A549 (cell line): ENCODE measurements around the gene DNAH1. TPM values are rescaled to one million over a fixed set of nuclear protein-coding genes. Genes with fewer than 3 reads are reported as not detected.

ENCODE experiments used
- ATAC-seq, 2 experiments: fragments of 200-7000 bp in 1 of 2; fragments of >200 bp in 1 of 2; cut with Nextera tagmentation in 1 of 2; cut with Tn5 transposase in 1 of 2; 3 replicates each; pipeline versions ENCODE4 v1.8.0 to v1.9.1; 2018 to 2020; ENCODE audit warnings: mild to moderate bottlenecking in 1 of 2, moderate library complexity in 1 of 2
- CTCF ChIA-PET: fragments of 300-600 bp; sonication (Branson Sonifier 250); formaldehyde crosslinking; extraction: SDS; loops from one replicate; lab custom pipeline; 2021; ENCODE audit warnings: antibody characterized with exemption, inconsistent platforms; lab: Yijun Ruan, JAX
- POLR2A ChIA-PET: fragments of 350-600 bp; formaldehyde crosslinking; extraction: SDS; loops from one replicate; lab custom pipeline; 2021; ENCODE audit warnings: antibody characterized with exemption, inconsistent platforms; lab: Yijun Ruan, JAX
- DNase-seq, 2 experiments: peaks; one replicate each; pipeline versions ENCODE4 v3.0.0 to v3.0.0-alpha.2; 2011 to 2016; ENCODE audit warnings: low read depth in 1 of 2, low spot score in 1 of 2
- FAIRE-seq: peaks from 2 replicates; lab custom pipeline; 2011; peaks lifted over from hg19 to GRCh38; lab: Jason Lieb, UNC
- H3K27ac ChIP-seq, 2 experiments: fragments of >200 bp; sonication (Bioruptor Twin); formaldehyde crosslinking; 3 replicates each; pipeline ENCODE4 v1.5.1; 2016 to 2017
- H3K4me1 ChIP-seq: fragments of >200 bp; sonication (Bioruptor Twin); formaldehyde crosslinking; 3 replicates; pipeline ENCODE4 v1.6.1; 2016
- H3K4me2 ChIP-seq: fragments of >200 bp; sonication (Bioruptor Twin); formaldehyde crosslinking; 3 replicates; pipeline ENCODE4 v1.6.1; 2016
- H3K4me3 ChIP-seq: fragments of >200 bp; sonication (Bioruptor Twin); formaldehyde crosslinking; 3 replicates; pipeline ENCODE4 v1.5.1; 2016
- H3K9me3 ChIP-seq: fragments of >200 bp; sonication (Bioruptor Twin); formaldehyde crosslinking; 3 replicates; pipeline ENCODE4 v1.6.1; 2016
- CBX2 ChIP-seq: fragments of 200-600 bp; sonication (generic); IDR thresholded peaks from 2 replicates; pipeline ENCODE4 v1.6.1; 2016; ENCODE audit warnings: low read depth, mild to moderate bottlenecking, borderline replicate concordance
- CEBPB ChIP-seq, 2 experiments: fragments of >200 bp in 1 of 2; sonication (Bioruptor Twin) in 1 of 2; formaldehyde crosslinking in 1 of 2; IDR thresholded peaks; 2 replicates each; pipeline ENCODE4 v1.6.1; 2012 to 2016
- CTCF ChIP-seq: fragments of >200 bp; sonication (Bioruptor Twin); formaldehyde crosslinking; IDR thresholded peaks from 3 replicates; pipeline ENCODE4 v1.5.1; 2016
- EHMT2 ChIP-seq: fragments of 200-600 bp; sonication (generic); IDR thresholded peaks from 2 replicates; pipeline ENCODE4 v1.6.1; 2016; ENCODE audit warnings: antibody characterized with exemption, low read depth, mild to moderate bottlenecking, moderate library complexity
- ELK1 ChIP-seq: fragments of 150-350 bp; IDR thresholded peaks from 2 replicates; pipeline ENCODE4 v1.6.1; 2014; ENCODE audit warnings: low read depth, mild to moderate bottlenecking, low read length
- ESRRA ChIP-seq: fragments of 150-350 bp; IDR thresholded peaks from 2 replicates; pipeline ENCODE4 v1.6.1; 2014; ENCODE audit warnings: mild to moderate bottlenecking, low read length, borderline replicate concordance
- FOSB ChIP-seq: fragments of 250-450 bp; sonication (Bioruptor Pico); IDR thresholded peaks from 2 replicates; pipeline ENCODE4 v1.5.0; 2020; ENCODE audit warnings: mild to moderate bottlenecking, moderate library complexity
- HES2 ChIP-seq: fragments of >200 bp; sonication (Bioruptor Twin); formaldehyde crosslinking; IDR thresholded peaks from 2 replicates; pipeline ENCODE4 v1.6.1; 2016
- HMGXB4 ChIP-seq: fragments of 250-450 bp; sonication (Bioruptor Pico); IDR thresholded peaks from 2 replicates; pipeline ENCODE4 v1.5.0; 2021; ENCODE audit warnings: mild to moderate bottlenecking, moderate library complexity, borderline replicate concordance
- HOXB5 ChIP-seq: fragments of 250-450 bp; sonication (Bioruptor Pico); IDR thresholded peaks from 2 replicates; pipeline ENCODE4 v1.5.0; 2020; ENCODE audit warnings: mild to moderate bottlenecking, moderate library complexity
- PHF8 ChIP-seq: fragments of 200-600 bp; sonication (generic); IDR thresholded peaks from 2 replicates; pipeline ENCODE4 v1.6.1; 2016; ENCODE audit warnings: low read depth, mild to moderate bottlenecking, antibody characterized with exemption, moderate library complexity, borderline replicate concordance
- POLR2A ChIP-seq: IDR thresholded peaks from 2 replicates; pipeline ENCODE4 v1.6.1; 2012; ENCODE audit warnings: mild to moderate bottlenecking, low read length
- POLR2AphosphoS2 ChIP-seq: conservative IDR thresholded peaks from 2 replicates; pipeline ENCODE4 v1.6.1; 2012; ENCODE audit warnings: low read length, improper control_type of control experiment, inconsistent platforms
- SMC3 ChIP-seq: fragments of >200 bp; sonication (Bioruptor Twin); formaldehyde crosslinking; IDR thresholded peaks from 3 replicates; pipeline ENCODE4 v1.6.1; 2018; ENCODE audit warnings: inconsistent platforms
- SREBF2 ChIP-seq: fragments of 450-650 bp; IDR thresholded peaks from 2 replicates; pipeline ENCODE4 v1.6.1; 2014; ENCODE audit warnings: mild to moderate bottlenecking, moderate library complexity
- whole genome bisulfite sequencing: methylation state at CpG from one replicate; pipeline ENCODE4 v1.1.6; 2017; ENCODE audit errors: missing lambda C conversion rate; 5-methylcytosine and 5-hydroxymethylcytosine counted together
- polyA plus RNA-seq, 4 experiments: library from polyadenylated mRNA; depleted of rRNA in 3 of 4; stranded (reverse); fragments of >200 nt; fragmentation: RNase III in 1 of 4; extraction: RNeasy Plus Mini Kit Qiagen cat#74134 plus additional on column Dnase treatment in 1 of 4; gene quantifications; 2 replicates in 3 of 4; 3 replicates in 1 of 4; pipeline ENCODE4 v1.2.3, GENCODE V29; 2011 to 2017

DNAH1 gene
- polyA plus RNA-seq, 2 of the 4 experiments (the other 2 are of a cell fraction), result 0.65 to 1.6 TPM

- H3K9me3 ChIP-seq, result no peaks in the 10 kb centered on the region
- 80% methylated on average over 1 of the region's 6 CpGs for WGBS
- ATAC-seq (no peak), DNase-seq (no peak), FAIRE-seq (no peak)
- no peaks in the 10 kb centered on the region for H3K4me1 ChIP-seq
- H3K4me3 ChIP-seq, result no peak overlapping the region
- H3K27ac ChIP-seq, result no peak overlapping the region
- CTCF ChIA-PET, result interaction anchor here (1.4 to 20.8 kb wide), 3 partner anchors 10 to 145 kb away, joined by 3 to 351 read pairs (median 17); partner anchors contain the start of genes SEMA3G and TNNC1
- POLR2A ChIA-PET, result interaction anchor here (0.5 kb wide), 1 partner anchor 27 kb away, joined by 3 read pairs; no protein-coding TSS in a partner anchor
- TF ChIP-seq PHF8 (no peak), EHMT2 (no peak), CBX2 (no peak)
- no peak overlapping the region for H3K4me2 ChIP-seq
These were observed 121.9 kb downstream of the DNAH1 start for GRCh38 chr3:52438104-52438376.

- no peak for ATAC-seq
- no peak overlapping the region for H3K4me2 ChIP-seq
- CTCF ChIA-PET, result interaction anchor here (1.4 to 20.8 kb wide), 3 partner anchors 9 to 146 kb away, joined by 3 to 351 read pairs (median 17); partner anchors contain the start of genes SEMA3G and TNNC1
- no peak for TF ChIP-seq PHF8
- H3K4me3 ChIP-seq, result no peak overlapping the region
- no peak for DNase-seq
- H3K27ac ChIP-seq, result no peak overlapping the region
- H3K9me3 ChIP-seq, result no peaks in the 10 kb centered on the region
- H3K4me1 ChIP-seq, result no peaks in the 10 kb centered on the region
- FAIRE-seq, result no peak
- 74% methylated on average over 8 of the region's 9 CpGs for WGBS
- POLR2A ChIA-PET, result no interaction called here
These were observed 122.7 kb downstream of the DNAH1 start for GRCh38 chr3:52438579-52439425.

GRCh38 chr3:52439426-52440248 lies 123.5 kb downstream of the DNAH1 start:
- no peak overlapping the region for H3K4me3 ChIP-seq
- TF ChIP-seq CTCF, result no peak
- no peak for TF ChIP-seq CEBPB (IDR thresholded peaks at IDR 0.05)
- TF ChIP-seq POLR2A, result no peak
- no peak for TF ChIP-seq FOSB
- no peak for TF ChIP-seq HMGXB4 (CRISPR knock-in tag)
- no peak for TF ChIP-seq HOXB5 (CRISPR knock-in tag)
- TF ChIP-seq ELK1, result no peak
- TF ChIP-seq HES2, result no peak
- no peak for TF ChIP-seq POLR2AphosphoS2
- no peak for TF ChIP-seq SREBF2
- no peak for TF ChIP-seq CBX2
- no peak for TF ChIP-seq SMC3
- no peak for TF ChIP-seq ESRRA
- ChIA-PET POLR2A (no interaction called here), CTCF (interaction anchor here (3.6 to 20.8 kb wide), 2 partner anchors 8 to 11 kb away, joined by 17 to 351 read pairs; partner anchors contain the start of genes SEMA3G and TNNC1)
- DNase-seq (no peak), ATAC-seq (no peak), FAIRE-seq (no peak)
- H3K27ac ChIP-seq, result no peak overlapping the region
- H3K9me3 ChIP-seq, result no peaks in the 10 kb centered on the region
- H3K4me1 ChIP-seq, result no peaks in the 10 kb centered on the region
- 68% methylated on average over 11 of the region's 16 CpGs for WGBS
- no peak overlapping the region for H3K4me2 ChIP-seq
